COLO668 (cell line): ENCODE measurements around the gene STX8.
A peak's percentile ranks its signal among the peaks of the same experiment; 100 is the strongest.

Experiments
- DNase-seq: peaks from one replicate; lab custom pipeline; 2025; ENCODE audit not compliant: unreplicated experiment; lab: John Stamatoyannopoulos, UW

Gene STX8

GRCh38 chr17:9557161-9557755, 18.4 kb downstream of the STX8 start:
- no peak for DNase-seq

- DNase-seq: peak; percentile 1
Measured at GRCh38 chr17:9554715-9555114, 20.9 kb downstream of the STX8 start.

DNA sequence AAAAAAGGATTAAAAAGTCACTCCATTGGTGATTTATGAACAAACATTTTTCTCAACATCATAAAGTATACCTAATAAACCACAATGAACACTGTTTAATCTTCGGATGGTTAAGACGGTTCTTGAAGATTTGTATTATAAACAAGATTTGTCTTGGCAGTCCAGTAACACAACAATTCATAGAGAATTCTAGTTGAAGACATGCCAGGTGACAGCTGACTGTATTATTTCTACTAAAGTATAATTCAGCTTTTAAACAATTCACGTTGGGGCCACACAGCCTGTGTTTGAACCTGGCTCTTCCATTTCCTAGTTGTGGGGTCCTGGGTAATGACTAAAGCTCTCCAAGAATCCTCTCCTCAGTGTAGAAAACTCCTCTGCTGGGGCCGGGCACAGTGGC, 22.0 kb downstream of the STX8 start:
- no peak for DNase-seq

DNA sequence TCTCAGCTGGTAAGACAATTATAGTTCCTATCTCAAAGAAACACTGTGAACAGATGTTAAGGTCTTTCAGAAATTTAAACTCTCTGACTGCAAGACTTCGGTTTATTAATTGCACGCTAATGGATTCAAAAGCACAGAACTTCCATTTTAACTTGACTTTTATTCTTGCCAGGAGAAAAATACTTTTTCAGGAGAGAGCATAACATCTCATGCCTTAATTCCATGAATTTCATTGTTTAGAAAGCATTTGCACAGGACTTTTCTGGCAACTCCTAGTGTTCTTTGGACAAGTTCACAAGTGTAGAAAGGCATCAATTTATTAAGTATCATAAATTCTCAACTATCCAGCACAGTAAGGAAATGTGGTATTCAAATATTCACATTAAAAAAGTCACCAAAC, 22.4 kb downstream of the STX8 start:
- DNase-seq: no peak

GRCh38 chr17:9549215-9549614, 26.4 kb downstream of the STX8 start:
- no peak for DNase-seq

- DNase-seq: no peak
Measured at GRCh38 chr17:9544221-9544620, 31.4 kb downstream of the STX8 start.

GRCh38 chr17:9541718-9542117, 33.9 kb downstream of the STX8 start:
- no peak for DNase-seq

- DNase-seq: no peak
Measured at GRCh38 chr17:9538626-9539025, 37.0 kb downstream of the STX8 start.

- no peak for DNase-seq
Measured at GRCh38 chr17:9537177-9537776, 38.3 kb downstream of the STX8 start.

- no peak for DNase-seq
Measured at GRCh38 chr17:9536061-9536460, 39.6 kb downstream of the STX8 start.

DNA sequence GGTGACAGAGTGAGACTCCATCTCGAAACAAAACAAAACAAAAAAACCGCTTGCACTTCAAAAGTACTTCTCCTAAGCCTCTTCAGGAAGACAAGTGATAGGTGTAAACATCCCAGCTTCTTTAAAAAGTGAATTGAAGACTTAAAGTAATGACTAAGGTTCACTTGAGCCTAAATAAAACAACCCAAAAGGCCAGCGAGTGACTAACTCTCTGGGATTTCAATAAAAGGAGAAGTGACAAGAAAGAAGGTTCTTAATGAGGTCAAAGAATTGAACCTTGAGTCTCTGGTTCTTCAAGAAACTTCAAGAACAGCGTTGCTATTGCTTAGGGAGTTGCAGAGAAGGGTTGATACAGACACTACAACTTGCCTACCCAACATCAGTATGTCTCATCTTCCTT, 42.2 kb downstream of the STX8 start:
- DNase-seq: no peak

- DNase-seq: no peak
Measured at GRCh38 chr17:9532715-9533114, 42.9 kb downstream of the STX8 start.

DNA sequence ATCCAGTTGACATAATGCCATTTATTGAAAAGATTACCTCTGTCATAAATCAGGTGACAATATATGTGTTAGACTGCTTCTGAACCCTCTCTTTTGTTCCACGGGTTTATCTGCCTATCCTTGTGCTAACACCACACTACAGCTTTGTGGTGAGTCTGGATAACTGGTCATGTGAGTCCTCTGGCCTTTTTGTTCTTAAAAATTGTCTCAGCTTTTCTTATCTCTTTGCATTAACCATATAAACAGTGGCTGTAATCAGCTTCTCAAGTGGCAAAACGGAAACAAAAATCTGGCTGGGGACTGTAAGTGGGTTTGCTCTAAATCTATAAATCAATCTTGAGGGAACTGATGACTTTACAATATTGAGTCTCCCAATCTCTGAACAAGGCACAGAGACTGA, 44.6 kb downstream of the STX8 start:
- DNase-seq: no peak

- DNase-seq: no peak
Measured at GRCh38 chr17:9529033-9529700, 46.5 kb downstream of the STX8 start.

GRCh38 chr17:9527788-9528187, 47.8 kb downstream of the STX8 start:
- no peak for DNase-seq

GRCh38 chr17:9522074-9522473, 53.5 kb downstream of the STX8 start:
- DNase-seq: no peak

GRCh38 chr17:9521062-9521461, 54.6 kb downstream of the STX8 start:
- DNase-seq: no peak

DNA sequence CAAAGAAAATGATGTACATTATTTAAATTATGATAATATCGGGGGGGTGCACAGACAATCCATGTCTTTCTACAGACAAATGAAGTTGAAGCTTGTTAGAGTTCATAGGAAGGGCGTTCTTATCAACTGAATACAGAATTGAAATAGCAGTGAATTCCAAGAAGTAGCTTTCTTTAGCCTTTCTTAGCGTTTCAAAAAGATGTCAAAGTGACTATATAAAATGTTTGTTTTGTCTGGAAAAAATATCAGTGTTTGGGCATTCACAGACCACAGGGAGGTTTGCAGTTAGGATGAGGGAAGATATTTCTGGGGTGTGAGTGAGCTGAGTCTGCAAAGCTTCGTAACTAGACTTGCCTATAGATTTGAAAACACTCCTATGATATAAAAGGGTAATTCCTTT, 55.0 kb downstream of the STX8 start:
- DNase-seq: no peak

DNA sequence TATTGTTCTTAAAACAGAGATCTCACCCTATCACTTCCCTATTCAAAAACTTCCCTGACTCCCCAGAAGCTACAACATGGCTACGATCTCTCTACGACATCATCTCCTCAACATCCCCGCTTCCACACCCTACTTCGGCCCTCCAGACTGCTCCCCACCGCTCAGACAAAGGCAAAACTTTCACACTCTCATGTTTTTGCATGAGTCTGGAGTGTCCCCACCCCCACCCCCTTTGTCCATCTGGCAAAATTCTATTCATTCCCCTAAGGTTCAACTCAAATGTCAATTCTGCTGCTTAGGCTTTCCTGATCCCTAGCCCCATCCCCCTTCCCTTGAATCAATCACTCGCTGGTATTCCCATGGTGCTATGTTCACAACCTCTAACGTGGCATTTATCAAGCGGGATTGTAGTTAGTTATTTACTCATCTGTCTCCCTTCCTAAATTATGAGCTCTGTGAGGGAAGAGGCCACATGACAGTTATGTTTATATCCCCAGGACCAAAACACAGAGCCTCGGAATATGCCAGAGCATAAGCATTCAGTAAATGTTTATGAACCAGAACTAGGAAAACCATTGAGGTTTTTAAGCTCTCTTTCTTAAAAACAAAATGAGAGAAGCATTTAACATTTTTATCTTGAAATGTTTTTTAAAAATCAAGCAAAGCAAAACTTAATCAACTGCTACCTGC, 55.9 kb downstream of the STX8 start:
- DNase-seq: no peak

DNA sequence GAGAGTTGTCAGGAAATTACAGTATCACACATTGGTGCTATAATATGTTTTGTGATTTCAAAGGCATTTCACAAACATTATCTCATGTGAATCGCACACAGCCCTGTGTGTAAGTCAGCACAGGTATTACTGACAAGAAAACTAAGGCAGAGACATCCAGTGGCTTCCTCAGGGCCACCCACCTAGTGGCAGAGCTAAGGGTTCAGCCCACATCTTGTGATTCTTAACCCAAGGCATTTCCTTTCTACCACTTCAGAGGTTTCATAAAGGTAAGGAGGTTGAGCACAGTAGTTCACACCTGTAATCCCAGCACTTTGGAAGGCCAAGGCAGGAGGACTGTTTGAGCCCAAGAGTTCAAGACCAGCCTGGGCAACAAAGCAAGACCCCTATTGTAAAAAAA, 58.2 kb downstream of the STX8 start:
- no peak for DNase-seq

GRCh38 chr17:9513266-9513665, 62.4 kb downstream of the STX8 start:
- DNase-seq: no peak
